Measurements from ENCODE around the gene CDC42SE2.
"Not testable (repeated sequence)": the region's sequence is repeated elsewhere in the genome, so short reads cannot be mapped to it uniquely, and the experiment has no call there.

The CDC42SE2 gene

GRCh38 chr5:131324303-131324702 lies 60.5 kb downstream of the CDC42SE2 start:
- no peak for DNase-seq

- DNase-seq = peak; percentile 48
Measured at GRCh38 chr5:131328536-131329285, 64.9 kb downstream of the CDC42SE2 start.

- DNase-seq = no peak
Measured at GRCh38 chr5:131329286-131329560, 65.4 kb downstream of the CDC42SE2 start.

- no peak for DNase-seq
Measured at GRCh38 chr5:131330031-131330430, 66.2 kb downstream of the CDC42SE2 start.

GRCh38 chr5:131335756-131336155 lies 71.9 kb downstream of the CDC42SE2 start:
- DNase-seq = not testable (repeated sequence)

- not testable (repeated sequence) for DNase-seq
Measured at GRCh38 chr5:131336801-131337200, 72.9 kb downstream of the CDC42SE2 start.

GRCh38 chr5:131337240-131338050 lies 73.6 kb downstream of the CDC42SE2 start:
- DNase-seq = not testable (repeated sequence)

GRCh38 chr5:131338051-131338453 lies 74.2 kb downstream of the CDC42SE2 start:
- no peak for DNase-seq

GRCh38 chr5:131344288-131344687 lies 80.4 kb downstream of the CDC42SE2 start:
- not testable (repeated sequence) for DNase-seq

GRCh38 chr5:131346204-131346603 lies 82.4 kb downstream of the CDC42SE2 start:
- not testable (repeated sequence) for DNase-seq

- DNase-seq = no peak
Measured at GRCh38 chr5:131353991-131354390, 90.1 kb downstream of the CDC42SE2 start.

GRCh38 chr5:131355971-131356528 lies 92.2 kb downstream of the CDC42SE2 start:
- no peak for DNase-seq

- no peak for DNase-seq
Measured at GRCh38 chr5:131356619-131357018, 92.8 kb downstream of the CDC42SE2 start.

GRCh38 chr5:131357739-131358561 lies 94.1 kb downstream of the CDC42SE2 start:
- DNase-seq = peak; percentile 74

GRCh38 chr5:131361677-131362315 lies 97.9 kb downstream of the CDC42SE2 start:
- no peak for DNase-seq

GRCh38 chr5:131363811-131364506 lies 100.1 kb downstream of the CDC42SE2 start:
- no peak for DNase-seq

- DNase-seq = no peak
Measured at GRCh38 chr5:131364507-131365050, 100.7 kb downstream of the CDC42SE2 start.

- no peak for DNase-seq
Measured at GRCh38 chr5:131366428-131366827, 102.6 kb downstream of the CDC42SE2 start.

- no peak for DNase-seq
Measured at GRCh38 chr5:131367219-131367860, 103.5 kb downstream of the CDC42SE2 start.

- no peak for DNase-seq
Measured at GRCh38 chr5:131368866-131369265, 105.0 kb downstream of the CDC42SE2 start.

GRCh38 chr5:131369558-131369957 lies 105.7 kb downstream of the CDC42SE2 start:
- DNase-seq = no peak
